Naive thymus-derived CD8-positive, alpha-beta T cell (primary cell): Measurements from ENCODE around the gene FHIP2A. TPM values are rescaled to one million over a fixed set of nuclear protein-coding genes. Genes with fewer than 3 reads are reported as not detected.
A peak's percentile ranks its signal among the peaks of the same experiment; 100 is the strongest.

Experiments used
- ATAC-seq, 2 donors: fragments of 150-1000 bp; cut with Tn5 transposase in 1 of 2; sonication (Bioruptor Pico), chemical (Tn5 transposase) in 1 of 2; 1 replicate in 1 of 2; 2 replicates in 1 of 2; pipeline ENCODE4 v1.10.0; 2021; ENCODE audit warnings: mild to moderate bottlenecking in 2 of 2, moderate library complexity in 2 of 2
- POLR2A ChIA-PET: fragments of 350-600 bp; sonication (Branson Sonifier 250); formaldehyde crosslinking; loops from one replicate; lab custom pipeline; 2021; ENCODE audit warnings: antibody characterized with exemption; lab: Charles Lee
- DNase-seq, 10 donors: peaks; one replicate each; pipeline versions ENCODE4 v3.0.0 to v3.0.0-alpha.2; 2020 to 2022
- H3K27ac Mint-ChIP-seq, 10 donors: one replicate each; pipeline ENCODE4 v1.8.0; 2020 to 2022; ENCODE audit warnings: mild to moderate bottlenecking in 10 of 10, mixed read lengths in 10 of 10, moderate library complexity in 4 of 10, inconsistent platforms in 1 of 10
- H3K27me3 Mint-ChIP-seq, 5 donors: one replicate each; pipeline ENCODE4 v1.8.0; 2021 to 2022; ENCODE audit warnings: mixed read lengths in 5 of 5
- H3K36me3 Mint-ChIP-seq, 3 donors: one replicate each; pipeline ENCODE4 v1.8.0; 2020 to 2022; ENCODE audit warnings: mixed read lengths in 3 of 3, mild to moderate bottlenecking in 2 of 3, inconsistent platforms in 1 of 3
- H3K4me1 Mint-ChIP-seq, 4 donors: one replicate each; pipeline ENCODE4 v1.8.0; 2021 to 2022; ENCODE audit warnings: mixed read lengths in 4 of 4
- H3K4me3 Mint-ChIP-seq, 10 donors: one replicate each; pipeline ENCODE4 v1.8.0; 2020 to 2022; ENCODE audit warnings: mild to moderate bottlenecking in 10 of 10, mixed read lengths in 10 of 10, moderate library complexity in 6 of 10, inconsistent platforms in 1 of 10
- H3K9me3 Mint-ChIP-seq, 9 donors: one replicate each; pipeline ENCODE4 v1.8.0; 2020 to 2022; ENCODE audit warnings: mixed read lengths in 9 of 9, mild to moderate bottlenecking in 3 of 9, inconsistent platforms in 1 of 9, moderate library complexity in 1 of 9
- polyA plus RNA-seq, 3 donors: library from polyadenylated mRNA; unstranded; fragments of 300-500 nt; fragmentation: Illumina TruSeq; gene quantifications; one replicate each; pipeline ENCODE4 v1.2.3, GENCODE V29; 2021
- total RNA-seq, 8 experiments: library from RNA in 2 of 8; stranded (reverse) in 2 of 8; gene quantifications; one replicate each; pipeline ENCODE4 v1.2.3 and lab custom pipeline; 2021 to 2026

The FHIP2A gene
- total and polyA plus RNA-seq, 5 experiments from 2014 or later, result 4.9 to 25.1 (median 7.6) TPM

GRCh38 chr10:114791768-114792167 lies 29.8 kb upstream of the FHIP2A start:
- no peak for ATAC-seq
- POLR2A ChIA-PET, result no interaction called here
- Mint-ChIP-seq H3K27me3 (no peaks in the 10 kb centered on the region), H3K4me1 (no peaks in the 10 kb centered on the region), H3K4me3 (no peak overlapping the region), H3K36me3 (no peaks in the 10 kb centered on the region), H3K9me3 (peaks cover 0 to 2% (median 0%) of the 10 kb centered on the region in 9 donors), H3K27ac (no peak overlapping the region)
- no peak for DNase-seq

GRCh38 chr10:114795039-114795438 lies 26.5 kb upstream of the FHIP2A start:
- H3K36me3 Mint-ChIP-seq, result no peaks in the 10 kb centered on the region
- ATAC-seq (no peak), DNase-seq (no peak)
- POLR2A ChIA-PET, result no interaction called here
- no peak overlapping the region for H3K4me3 Mint-ChIP-seq
- peaks cover 0 to 5% (median 0%) of the 10 kb centered on the region in 4 donors for H3K4me1 Mint-ChIP-seq
- H3K27ac Mint-ChIP-seq, result no peak overlapping the region
- H3K9me3 Mint-ChIP-seq, result peaks cover 0 to 2% (median 0%) of the 10 kb centered on the region in 9 donors
- H3K27me3 Mint-ChIP-seq, result peaks cover 0 to 5% (median 0%) of the 10 kb centered on the region in 5 donors

GRCh38 chr10:114800361-114800760 lies 21.2 kb upstream of the FHIP2A start:
- ATAC-seq (no peak), DNase-seq (no peak)
- Mint-ChIP-seq H3K27me3 (peaks cover 0 to 5% (median 0%) of the 10 kb centered on the region in 5 donors), H3K4me1 (peaks cover 8 to 19% (median 14%) of the 10 kb centered on the region in 4 donors), H3K9me3 (no peaks in the 10 kb centered on the region), H3K4me3 (no peak overlapping the region), H3K27ac (no peak overlapping the region), H3K36me3 (peaks cover 0 to 4% (median 0%) of the 10 kb centered on the region in 3 donors)
- POLR2A ChIA-PET, result no interaction called here

- Mint-ChIP-seq H3K27ac (peak overlapping the region in 7 of 10 donors; percentile 7 to 75 (median 51)), H3K4me3 (peak overlapping the region in 4 of 10 donors; percentile 0 to 58 (median 34)), H3K27me3 (peaks cover 0 to 5% (median 0%) of the 10 kb centered on the region in 5 donors), H3K36me3 (peaks cover 0 to 4% (median 0%) of the 10 kb centered on the region in 3 donors), H3K4me1 (peaks cover 8 to 19% (median 14%) of the 10 kb centered on the region in 4 donors), H3K9me3 (no peaks in the 10 kb centered on the region)
- POLR2A ChIA-PET, result no interaction called here
- DNase-seq (peak in 3 of 10 donors; percentile 4 to 18 (median 13)), ATAC-seq (peak; percentile 60 to 83)
Observed at GRCh38 chr10:114801411-114801813, 20.2 kb upstream of the FHIP2A start.

GRCh38 chr10:114802177-114802576 lies 19.4 kb upstream of the FHIP2A start:
- Mint-ChIP-seq H3K9me3 (no peaks in the 10 kb centered on the region), H3K4me1 (peaks cover 8 to 19% (median 14%) of the 10 kb centered on the region in 4 donors), H3K36me3 (peaks cover 0 to 6% (median 0%) of the 10 kb centered on the region in 3 donors), H3K4me3 (peak overlapping the region in 1 of 10 donors; percentile 12), H3K27ac (peak overlapping the region in 2 of 10 donors; percentile 7 to 45), H3K27me3 (peaks cover 0 to 5% (median 0%) of the 10 kb centered on the region in 5 donors)
- POLR2A ChIA-PET, result no interaction called here
- no peak for ATAC-seq
- no peak for DNase-seq

- DNase-seq (no peak), ATAC-seq (no peak)
- peaks cover 0 to 1% (median 0%) of the 10 kb centered on the region in 5 donors for H3K27me3 Mint-ChIP-seq
- H3K9me3 Mint-ChIP-seq, result peaks cover 0 to 2% (median 0%) of the 10 kb centered on the region in 9 donors
- H3K36me3 Mint-ChIP-seq, result peaks cover 0 to 6% (median 0%) of the 10 kb centered on the region in 3 donors
- H3K27ac Mint-ChIP-seq, result no peak overlapping the region
- H3K4me3 Mint-ChIP-seq, result no peak overlapping the region
- H3K4me1 Mint-ChIP-seq, result peaks cover 5 to 23% (median 18%) of the 10 kb centered on the region in 4 donors
- POLR2A ChIA-PET, result no interaction called here
Observed at GRCh38 chr10:114806562-114807391, 14.8 kb upstream of the FHIP2A start.

- Mint-ChIP-seq H3K4me1 (peaks cover 5 to 21% (median 14%) of the 10 kb centered on the region in 4 donors), H3K27me3 (no peaks in the 10 kb centered on the region), H3K27ac (no peak overlapping the region), H3K9me3 (peaks cover 0 to 2% (median 0%) of the 10 kb centered on the region in 9 donors), H3K4me3 (no peak overlapping the region), H3K36me3 (peaks cover 0 to 2% (median 0%) of the 10 kb centered on the region in 3 donors)
- no peak for ATAC-seq
- DNase-seq, result no peak
- POLR2A ChIA-PET, result interaction anchor here (1.3 kb wide), 1 partner anchor 13 kb away, joined by 3 read pairs; no protein-coding TSS in a partner anchor
Observed at GRCh38 chr10:114808982-114809381, 12.6 kb upstream of the FHIP2A start.

- peak overlapping the region in 2 of 10 donors; percentile 39 to 56 for H3K27ac Mint-ChIP-seq
- no peak overlapping the region for H3K4me3 Mint-ChIP-seq
- DNase-seq (no peak), ATAC-seq (no peak)
- peaks cover 0 to 2% (median 0%) of the 10 kb centered on the region in 9 donors for H3K9me3 Mint-ChIP-seq
- POLR2A ChIA-PET, result no interaction called here
- H3K36me3 Mint-ChIP-seq, result peaks cover 0 to 2% (median 0%) of the 10 kb centered on the region in 3 donors
- H3K27me3 Mint-ChIP-seq, result peaks cover 0 to 3% (median 0%) of the 10 kb centered on the region in 5 donors
- peaks cover 5 to 21% (median 14%) of the 10 kb centered on the region in 4 donors for H3K4me1 Mint-ChIP-seq
Observed at GRCh38 chr10:114810926-114811325, 10.7 kb upstream of the FHIP2A start.

- peaks cover 0 to 3% (median 0%) of the 10 kb centered on the region in 5 donors for H3K27me3 Mint-ChIP-seq
- ATAC-seq (no peak), DNase-seq (no peak)
- POLR2A ChIA-PET, result no interaction called here
- peaks cover 0 to 2% (median 0%) of the 10 kb centered on the region in 3 donors for H3K36me3 Mint-ChIP-seq
- H3K27ac Mint-ChIP-seq, result no peak overlapping the region
- peaks cover 0 to 2% (median 0%) of the 10 kb centered on the region in 9 donors for H3K9me3 Mint-ChIP-seq
- H3K4me1 Mint-ChIP-seq, result peaks cover 5 to 21% (median 14%) of the 10 kb centered on the region in 4 donors
- no peak overlapping the region for H3K4me3 Mint-ChIP-seq
Observed at GRCh38 chr10:114811862-114812261, 9.7 kb upstream of the FHIP2A start.

GRCh38 chr10:114815791-114816190 lies 5.8 kb upstream of the FHIP2A start:
- POLR2A ChIA-PET, result no interaction called here
- H3K9me3 Mint-ChIP-seq, result no peaks in the 10 kb centered on the region
- H3K27ac Mint-ChIP-seq, result no peak overlapping the region
- ATAC-seq, result no peak
- H3K4me1 Mint-ChIP-seq, result peaks cover 5 to 15% (median 10%) of the 10 kb centered on the region in 4 donors
- no peak overlapping the region for H3K4me3 Mint-ChIP-seq
- H3K27me3 Mint-ChIP-seq, result peaks cover 0 to 11% (median 2%) of the 10 kb centered on the region in 5 donors
- DNase-seq, result no peak
- no peaks in the 10 kb centered on the region for H3K36me3 Mint-ChIP-seq

GRCh38 chr10:114816308-114816707 lies 5.3 kb upstream of the FHIP2A start:
- POLR2A ChIA-PET, result no interaction called here
- Mint-ChIP-seq H3K4me3 (no peak overlapping the region), H3K9me3 (no peaks in the 10 kb centered on the region), H3K27me3 (peaks cover 0 to 11% (median 2%) of the 10 kb centered on the region in 5 donors), H3K27ac (peak overlapping the region in 1 of 10 donors; percentile 24), H3K4me1 (peaks cover 2 to 10% (median 6%) of the 10 kb centered on the region in 4 donors), H3K36me3 (no peaks in the 10 kb centered on the region)
- ATAC-seq, result no peak
- no peak for DNase-seq

- Mint-ChIP-seq H3K9me3 (no peaks in the 10 kb centered on the region), H3K36me3 (no peaks in the 10 kb centered on the region), H3K4me3 (no peak overlapping the region), H3K27ac (no peak overlapping the region), H3K4me1 (peaks cover 3 to 18% (median 17%) of the 10 kb centered on the region in 4 donors), H3K27me3 (peaks cover 0 to 9% (median 2%) of the 10 kb centered on the region in 5 donors)
- no peak for ATAC-seq
- POLR2A ChIA-PET, result no interaction called here
- no peak for DNase-seq
Observed at GRCh38 chr10:114819322-114819721, 2.3 kb upstream of the FHIP2A start.
